ENCODE data around the gene PPM1H.

DNA sequence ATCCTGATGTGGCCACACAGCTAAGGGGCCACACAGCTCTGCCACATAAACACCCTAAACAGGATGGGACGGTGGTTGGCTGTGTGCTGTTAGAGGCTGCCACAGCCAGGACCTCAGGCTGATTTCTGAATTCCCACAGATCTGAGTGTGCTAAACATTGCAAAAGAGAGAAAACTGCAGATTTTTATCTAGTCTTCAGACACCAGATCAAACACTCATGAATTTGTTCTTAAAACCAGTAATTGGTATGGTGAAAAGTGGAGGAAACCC is 277.7 kb downstream of the PPM1H start:
- TF ChIP-seq, protein P1, sequence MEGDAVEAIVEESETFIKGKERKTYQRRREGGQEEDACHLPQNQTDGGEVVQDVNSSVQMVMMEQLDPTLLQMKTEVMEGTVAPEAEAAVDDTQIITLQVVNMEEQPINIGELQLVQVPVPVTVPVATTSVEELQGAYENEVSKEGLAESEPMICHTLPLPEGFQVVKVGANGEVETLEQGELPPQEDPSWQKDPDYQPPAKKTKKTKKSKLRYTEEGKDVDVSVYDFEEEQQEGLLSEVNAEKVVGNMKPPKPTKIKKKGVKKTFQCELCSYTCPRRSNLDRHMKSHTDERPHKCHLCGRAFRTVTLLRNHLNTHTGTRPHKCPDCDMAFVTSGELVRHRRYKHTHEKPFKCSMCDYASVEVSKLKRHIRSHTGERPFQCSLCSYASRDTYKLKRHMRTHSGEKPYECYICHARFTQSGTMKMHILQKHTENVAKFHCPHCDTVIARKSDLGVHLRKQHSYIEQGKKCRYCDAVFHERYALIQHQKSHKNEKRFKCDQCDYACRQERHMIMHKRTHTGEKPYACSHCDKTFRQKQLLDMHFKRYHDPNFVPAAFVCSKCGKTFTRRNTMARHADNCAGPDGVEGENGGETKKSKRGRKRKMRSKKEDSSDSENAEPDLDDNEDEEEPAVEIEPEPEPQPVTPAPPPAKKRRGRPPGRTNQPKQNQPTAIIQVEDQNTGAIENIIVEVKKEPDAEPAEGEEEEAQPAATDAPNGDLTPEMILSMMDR (IDR thresholded peaks at IDR 0.05), result no peak
- TF ChIP-seq POLR2A (IDR thresholded peaks at IDR 0.05), result no peak
